ENCODE measurements around the gene PTPRF. TPM values are rescaled to one million over a fixed set of nuclear protein-coding genes. Genes with fewer than 3 reads are reported as not detected.

Gene PTPRF
- polyA plus RNA-seq, 3 donors = not detected

- H3K27me3 Mint-ChIP-seq (ENCODE audit: low read depth in 3 of 3) = peaks cover 0 to 2% (median 1%) of the 10 kb centered on the region in 3 donors
- no peak overlapping the region for H2AFZ ChIP-seq (ENCODE audit: insufficient read depth, low read depth, low read length, poor library complexity, severe bottlenecking)
- no peak overlapping the region for H3K9ac ChIP-seq (ENCODE audit: insufficient read depth, low read length, poor library complexity, severe bottlenecking)
- peaks cover 34% of the 10 kb centered on the region for H4K20me1 ChIP-seq (ENCODE audit: insufficient read depth, low read length)
- no peak overlapping the region for H3K27ac ChIP-seq (ENCODE audit: low read depth in 1 of 2, low read length in 2 of 2)
- no peaks in the 10 kb centered on the region for H3K9me3 Mint-ChIP-seq
- no peak overlapping the region for H3K4me3 ChIP-seq (replicated peaks in 1 of 3; ENCODE audit: low read depth in 2 of 3, low read length in 3 of 3)
- peaks cover 72 to 98% of the 10 kb centered on the region in 2 donors for H3K36me3 Mint-ChIP-seq
- no peak for TF ChIP-seq CTCF (IDR thresholded peaks at IDR 0.05)
- H3K27me3 ChIP-seq (ENCODE audit: control insufficient read depth in 2 of 2, insufficient read depth in 2 of 2, low read length in 2 of 2) = no peaks in the 10 kb centered on the region
- H3K9me3 ChIP-seq (replicated peaks in 1 of 2; ENCODE audit: control insufficient read depth in 1 of 2, insufficient read depth in 1 of 2, low read length in 2 of 2) = no peaks in the 10 kb centered on the region
- H3K4me1 ChIP-seq (ENCODE audit: control insufficient read depth in 1 of 2, insufficient read depth in 2 of 2, low read length in 2 of 2) = no peaks in the 10 kb centered on the region
- peaks cover 5% of the 10 kb centered on the region for H3K79me2 ChIP-seq (ENCODE audit: insufficient read depth, low read length)
- peaks cover 78 to 97% of the 10 kb centered on the region in 2 donors for H3K36me3 ChIP-seq (replicated peaks in 1 of 2; ENCODE audit: control insufficient read depth in 1 of 2, insufficient read depth in 2 of 2, low read length in 2 of 2)
- H3K4me1 Mint-ChIP-seq = no peaks in the 10 kb centered on the region
- no CpG with 5 or more reads among the region's 7 CpGs for WGBS (ENCODE audit: insufficient coverage)
- H3K4me2 ChIP-seq (replicated peaks; ENCODE audit: extremely low read depth, low read length, poor library complexity, severe bottlenecking) = no peak overlapping the region
- intact Hi-C loops (cut with micrococcal nuclease) = no loop called here
- DNase-seq = no peak
- no peak overlapping the region for H3K27ac Mint-ChIP-seq
- H3K4me3 Mint-ChIP-seq = no peak overlapping the region
Measured at GRCh38 chr1:43673261-43673660, 142.6 kb downstream of the PTPRF start.

Other genes starting within 250 kb of the PTPRF start
- gene C1orf210, start 245.3 kb upstream of the PTPRF start, polyA plus RNA-seq = under 1 TPM in 1 of 3 donors, not detected in 2; 0.05 TPM
- gene TIE1, start 229.9 kb upstream of the PTPRF start, polyA plus RNA-seq = under 1 TPM in 1 of 3 donors, not detected in 2; 0.16 TPM
- not detected for gene MPL, start 193.1 kb upstream of the PTPRF start, polyA plus RNA-seq
- under 1 TPM in 2 of 3 donors, not detected in 1; 0.08 to 0.10 TPM for gene CDC20, start 171.9 kb upstream of the PTPRF start, polyA plus RNA-seq
- gene ELOVL1, start 162.9 kb upstream of the PTPRF start, polyA plus RNA-seq = 100 to 1,000 TPM; 135 to 151 (median 148) TPM
- 10 to 100 TPM; 16.6 to 41.8 (median 40.7) TPM for gene MED8, start 141.1 kb upstream of the PTPRF start, polyA plus RNA-seq
- gene SZT2, start 141.0 kb upstream of the PTPRF start, polyA plus RNA-seq = 10 to 100 TPM in 1 of 3 donors, 1 to 10 TPM in 2; 2.4 to 29.9 (median 2.6) TPM
- 1 to 10 TPM in 2 of 3 donors, under 1 TPM in 1; 0.74 to 7.2 (median 1.6) TPM for gene HYI, start 77.0 kb upstream of the PTPRF start, polyA plus RNA-seq
- 10 to 100 TPM in 1 of 3 donors, 1 to 10 TPM in 2; 4.4 to 13.3 (median 8.2) TPM for gene KDM4A, start 119.3 kb downstream of the PTPRF start, polyA plus RNA-seq
- gene ST3GAL3, start 176.7 kb downstream of the PTPRF start, polyA plus RNA-seq = 1 to 10 TPM; 1.6 to 4.5 (median 2.1) TPM